NOMO-1 treated with dmso at 0.1 percent for 144 hours (cell line): ENCODE data around the gene MRPL14.
"Not testable (repeated sequence)": the region's sequence is repeated elsewhere in the genome, so short reads cannot be mapped to it uniquely, and the experiment has no call there.

Experiments used
- DNase-seq: peaks from one replicate; lab custom pipeline; 2025; ENCODE audit not compliant: unreplicated experiment; lab: John Stamatoyannopoulos, UW

The MRPL14 gene

DNA sequence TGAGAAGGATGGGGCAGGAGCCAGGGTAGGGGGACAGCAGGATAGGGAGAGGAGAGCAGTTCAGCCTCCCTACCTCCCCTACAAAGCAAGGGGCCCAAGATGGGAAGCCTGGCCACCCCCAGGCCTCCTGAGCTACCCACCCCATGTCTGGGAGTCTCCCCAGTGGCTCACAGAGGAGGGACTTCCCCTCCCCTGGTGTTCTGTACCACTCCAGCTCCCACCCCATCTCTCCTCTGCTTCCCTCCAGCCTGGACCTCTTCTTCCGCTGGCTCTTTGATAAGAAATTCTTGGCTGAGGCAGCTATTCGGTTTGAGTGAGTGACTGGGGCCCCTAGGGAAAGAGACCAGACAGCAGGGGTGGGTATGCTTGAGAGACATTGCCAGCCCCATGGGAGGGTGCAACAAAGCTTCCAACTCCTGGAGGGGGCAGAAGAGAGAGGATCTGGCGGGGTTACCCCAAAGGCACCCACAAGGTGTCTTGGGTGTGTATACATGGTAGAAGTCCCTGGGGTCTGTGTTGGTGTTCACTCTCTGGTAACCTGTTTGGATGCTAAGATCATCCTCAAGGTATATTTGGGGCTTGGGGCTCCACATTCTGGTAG, 23.2 kb upstream of the MRPL14 start:
- DNase-seq: no peak

DNA sequence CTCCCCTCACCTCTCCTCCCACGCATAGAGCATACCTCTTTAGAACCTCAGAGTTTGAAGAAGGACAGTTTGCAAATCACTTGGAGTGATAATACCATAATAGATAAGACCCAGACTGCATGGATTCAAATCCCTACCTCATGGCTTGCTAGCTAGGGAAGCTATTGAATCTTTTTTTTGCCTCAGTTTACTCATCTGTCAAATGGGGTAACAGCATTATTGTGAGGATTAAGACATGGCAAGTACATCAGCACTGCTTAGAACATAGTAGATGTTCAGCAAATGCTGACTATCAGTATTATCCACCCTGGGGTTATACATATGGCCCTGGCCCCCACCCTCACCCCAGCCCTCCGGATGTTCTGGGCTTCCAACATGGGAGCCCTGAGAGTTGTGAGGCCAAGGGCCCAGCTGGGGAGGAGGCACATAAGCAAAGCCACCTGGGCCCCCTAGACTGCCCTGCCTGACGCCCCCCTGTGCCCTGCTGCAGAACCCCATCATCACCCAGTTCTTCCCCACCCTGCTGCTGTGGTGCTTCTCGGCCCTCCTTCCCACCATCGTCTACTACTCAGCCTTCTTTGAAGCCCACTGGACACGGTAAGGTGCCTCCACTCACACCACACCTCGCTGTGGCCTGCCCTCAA, 22.2 kb upstream of the MRPL14 start:
- DNase-seq: no peak

DNA sequence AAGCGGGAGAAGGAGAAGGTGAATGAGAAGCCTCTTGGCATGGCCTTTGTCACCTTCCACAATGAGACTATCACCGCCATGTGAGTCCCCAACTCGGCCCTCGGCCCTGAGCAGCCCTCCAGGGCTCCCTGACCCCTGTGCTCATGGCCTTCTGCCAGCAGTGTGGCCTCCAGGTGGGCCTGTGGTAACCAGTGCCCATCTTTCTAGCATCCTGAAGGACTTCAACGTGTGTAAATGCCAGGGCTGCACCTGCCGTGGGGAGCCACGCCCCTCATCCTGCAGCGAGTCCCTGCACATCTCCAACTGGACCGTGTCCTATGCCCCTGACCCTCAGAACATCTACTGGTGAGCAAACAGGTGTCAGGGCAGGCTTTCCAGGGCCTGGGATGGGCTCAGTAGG, 21.1 kb upstream of the MRPL14 start:
- no peak for DNase-seq

DNA sequence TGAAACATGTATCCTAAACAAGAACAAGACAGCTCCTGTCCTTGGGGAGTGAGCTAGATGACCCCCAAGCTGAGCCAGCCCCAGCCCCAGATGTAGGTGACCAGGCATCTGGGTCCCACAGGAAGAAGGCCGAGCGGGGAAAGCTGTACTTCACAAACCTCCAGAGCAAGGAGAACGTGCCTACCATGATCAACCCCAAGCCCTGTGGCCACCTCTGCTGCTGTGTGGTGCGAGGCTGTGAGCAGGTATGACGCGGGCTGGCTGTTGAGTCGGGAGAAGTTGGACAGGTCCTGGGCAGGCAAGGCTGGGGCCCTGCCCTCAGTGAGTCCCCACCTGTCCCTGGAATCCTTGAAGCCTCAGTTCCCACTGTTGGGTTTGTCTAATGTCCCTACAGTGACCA, 20.0 kb upstream of the MRPL14 start:
- no peak for DNase-seq

DNA sequence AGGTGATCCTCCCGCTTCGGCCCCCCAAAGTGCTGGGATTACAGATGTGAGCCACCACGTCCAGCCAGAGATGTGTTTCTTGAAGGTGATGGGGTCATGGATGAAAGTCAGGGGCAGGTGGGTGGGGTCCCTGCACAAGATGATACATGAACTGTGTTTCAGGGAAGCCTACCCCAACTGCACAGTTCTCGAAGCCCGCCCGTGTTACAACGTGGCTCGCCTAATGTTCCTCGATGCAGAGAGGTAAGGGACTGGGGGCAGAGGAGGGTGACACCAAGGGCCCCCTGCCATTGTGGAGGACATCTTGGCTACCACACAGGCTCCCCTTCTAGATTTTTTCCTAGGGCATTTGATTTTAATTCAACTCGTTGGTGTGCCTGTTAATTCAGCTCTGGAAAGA, 19.4 kb upstream of the MRPL14 start:
- DNase-seq: no peak

DNA sequence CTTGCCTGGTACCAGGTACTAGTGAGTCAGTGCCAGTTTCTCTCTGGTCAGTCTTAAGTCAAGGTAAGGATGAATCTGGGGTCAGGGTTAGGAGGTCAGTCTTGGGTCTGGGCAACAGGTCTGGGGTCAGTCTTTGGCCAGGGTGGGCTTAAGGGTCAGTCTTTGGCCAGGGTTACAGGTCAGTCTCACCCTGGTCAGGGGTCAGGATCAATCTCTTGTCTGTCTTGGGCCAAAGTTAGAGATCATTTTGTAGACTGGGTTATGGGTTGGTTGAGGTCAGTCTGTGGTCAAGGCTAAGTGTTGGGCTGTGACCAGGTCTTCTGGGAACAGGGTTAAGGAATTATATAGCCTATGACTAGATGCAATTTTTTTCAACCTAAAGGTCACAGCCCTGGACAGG, 18.6 kb upstream of the MRPL14 start:
- DNase-seq: no peak

DNA sequence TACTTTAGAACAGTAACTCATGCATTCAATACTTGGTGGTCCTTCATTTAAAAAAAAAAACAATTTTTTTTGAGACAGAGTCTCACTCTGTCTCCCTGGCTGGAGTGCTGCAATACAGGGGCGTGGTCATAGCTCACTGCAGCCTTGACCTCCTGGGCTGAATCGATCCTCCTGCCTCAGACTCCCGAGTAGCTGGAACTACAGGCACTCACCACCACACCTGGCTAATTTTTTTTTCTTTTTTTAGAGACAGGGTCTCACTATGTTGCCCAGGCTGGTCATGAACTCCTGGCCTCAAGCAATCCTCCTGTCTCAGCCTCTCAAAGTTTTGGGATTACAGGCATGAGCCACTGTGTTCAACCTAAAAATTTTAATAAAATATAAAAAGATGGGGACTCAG, 17.3 kb upstream of the MRPL14 start:
- not testable (repeated sequence) for DNase-seq

DNA sequence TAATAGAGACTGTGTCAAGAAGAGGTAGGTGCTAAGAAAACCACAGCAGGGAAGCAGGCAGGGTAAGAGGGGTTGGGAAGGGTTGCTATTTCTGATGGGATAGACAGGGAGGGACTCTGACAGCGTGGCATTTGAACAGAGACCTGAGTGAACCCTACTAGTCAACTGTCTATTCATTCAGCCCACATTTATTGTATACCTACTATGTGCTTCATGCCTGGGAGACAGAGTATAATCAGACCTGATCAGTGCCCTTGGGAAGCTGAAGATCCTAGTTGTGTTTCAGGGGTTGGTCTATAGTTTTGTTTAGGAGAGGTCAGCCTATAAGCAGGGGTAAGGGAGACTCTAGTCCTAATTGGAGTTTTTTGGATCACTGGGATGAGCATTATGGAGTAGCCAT, 16.5 kb upstream of the MRPL14 start:
- DNase-seq: no peak

DNA sequence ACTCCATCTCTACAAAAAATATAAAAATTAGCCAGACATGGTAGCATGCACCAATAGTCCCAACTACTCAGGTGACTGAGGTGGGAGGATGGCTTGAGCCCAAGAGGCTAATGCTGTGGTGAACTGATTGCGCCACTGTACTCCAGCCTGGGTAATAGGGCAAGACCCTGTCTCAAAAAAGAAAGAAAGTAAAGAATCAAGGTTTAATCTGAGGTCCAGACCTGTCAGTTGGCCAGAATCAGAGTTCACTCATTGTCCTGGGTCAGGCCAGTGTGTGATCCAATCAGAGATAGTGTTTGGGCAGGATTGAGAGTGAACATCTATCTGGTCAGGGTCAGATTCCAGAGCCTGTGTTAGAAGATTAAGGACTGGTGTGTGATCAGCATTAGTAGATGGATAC, 15.6 kb upstream of the MRPL14 start:
- DNase-seq: no peak

DNA sequence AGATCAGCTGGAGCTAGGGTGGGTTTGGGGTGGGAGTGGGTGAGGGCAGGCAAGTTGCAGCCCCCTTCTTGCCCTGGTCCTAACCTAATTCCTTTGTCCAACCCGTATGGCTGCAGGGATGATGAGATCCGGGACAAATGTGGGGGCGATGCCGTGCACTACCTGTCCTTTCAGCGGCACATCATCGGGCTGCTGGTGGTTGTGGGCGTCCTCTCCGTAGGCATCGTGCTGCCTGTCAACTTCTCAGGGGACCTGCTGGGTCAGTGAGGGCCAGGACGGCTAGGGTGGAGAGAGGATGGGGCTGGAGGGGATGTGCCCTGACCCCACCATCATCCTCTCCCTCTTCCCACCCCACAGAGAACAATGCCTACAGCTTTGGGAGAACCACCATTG, 12.1 kb upstream of the MRPL14 start:
- no peak for DNase-seq

DNA sequence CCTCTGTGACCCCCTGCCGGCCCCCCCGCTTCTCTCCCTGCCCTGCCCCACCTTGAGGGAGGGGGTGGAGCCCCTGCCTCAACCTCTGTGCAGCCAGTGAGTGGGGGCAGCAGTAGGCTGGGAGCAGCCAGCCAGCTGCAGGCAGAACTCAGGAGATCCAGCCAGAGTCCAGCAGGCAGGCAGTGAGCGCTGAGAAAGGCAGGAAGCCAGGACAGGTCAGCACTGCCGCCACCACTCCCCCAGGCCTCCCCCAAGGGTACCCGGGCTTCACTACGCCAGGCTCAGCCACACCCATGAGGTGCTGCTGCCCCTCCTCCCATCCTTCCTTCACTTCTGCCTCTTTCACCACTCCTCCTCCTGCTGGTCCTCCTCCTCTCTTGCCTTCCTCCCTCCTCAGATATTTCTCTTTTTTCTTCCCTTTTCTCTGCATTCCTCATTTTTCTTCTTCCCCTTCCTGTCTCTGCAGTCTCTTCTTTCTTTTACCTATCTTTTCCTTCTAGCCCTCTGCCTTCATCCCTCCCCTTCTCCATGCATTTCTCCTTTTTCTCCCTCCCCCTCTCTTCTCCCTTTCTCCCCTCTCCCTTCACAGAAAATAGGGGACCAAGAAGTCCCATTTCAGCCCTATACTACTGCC, 11.6 kb upstream of the MRPL14 start:
- no peak for DNase-seq

DNA sequence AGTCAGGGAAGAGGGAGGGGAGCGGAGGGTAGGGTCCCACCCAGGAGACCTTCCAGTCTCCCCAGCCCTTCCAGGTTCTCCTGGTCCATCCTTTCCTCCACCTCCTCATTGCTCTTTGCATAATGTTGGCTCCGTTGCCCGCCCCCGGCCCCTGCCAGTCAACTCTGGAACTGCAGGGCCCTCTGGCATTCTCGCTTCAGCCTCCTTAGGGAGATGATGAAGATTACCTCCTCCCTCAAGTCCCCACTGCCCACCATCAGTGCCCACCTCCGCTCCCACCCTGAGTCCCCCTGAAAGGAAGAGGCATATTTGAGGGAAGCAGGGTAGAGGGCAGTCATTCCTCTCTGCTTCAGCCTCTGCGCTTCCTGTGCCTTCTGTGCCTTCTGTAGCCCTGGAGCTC, 8.6 kb upstream of the MRPL14 start:
- no peak for DNase-seq

DNA sequence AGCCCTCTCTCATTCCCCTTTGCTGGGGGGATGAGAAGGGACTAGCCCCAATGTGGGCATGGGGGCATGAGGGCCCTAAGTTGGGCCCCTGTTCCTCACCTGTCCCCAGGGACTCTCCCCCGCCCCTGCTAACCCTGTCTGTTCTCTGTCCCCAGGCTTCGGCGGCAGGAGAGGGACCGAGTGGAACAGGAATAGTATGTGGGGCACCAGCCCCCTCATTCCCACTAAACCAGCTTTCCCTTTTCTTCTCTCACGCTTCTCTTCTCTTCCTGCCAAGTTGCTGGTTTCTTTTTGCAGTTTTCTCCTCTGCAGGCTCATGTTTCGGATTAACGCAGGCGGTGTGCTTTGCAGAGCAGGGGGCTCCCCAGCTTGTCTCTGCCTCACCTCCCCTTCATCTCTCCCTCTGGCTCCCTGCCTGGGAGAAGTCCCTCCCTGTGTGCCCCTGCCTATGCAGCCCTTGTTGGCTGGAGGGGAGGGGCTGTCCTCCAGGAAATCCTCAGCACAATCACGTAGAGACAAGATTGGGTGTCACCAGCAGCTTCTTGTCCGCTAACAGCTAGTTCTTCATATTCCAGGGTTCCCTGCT, 8.0 kb upstream of the MRPL14 start:
- no peak for DNase-seq

DNA sequence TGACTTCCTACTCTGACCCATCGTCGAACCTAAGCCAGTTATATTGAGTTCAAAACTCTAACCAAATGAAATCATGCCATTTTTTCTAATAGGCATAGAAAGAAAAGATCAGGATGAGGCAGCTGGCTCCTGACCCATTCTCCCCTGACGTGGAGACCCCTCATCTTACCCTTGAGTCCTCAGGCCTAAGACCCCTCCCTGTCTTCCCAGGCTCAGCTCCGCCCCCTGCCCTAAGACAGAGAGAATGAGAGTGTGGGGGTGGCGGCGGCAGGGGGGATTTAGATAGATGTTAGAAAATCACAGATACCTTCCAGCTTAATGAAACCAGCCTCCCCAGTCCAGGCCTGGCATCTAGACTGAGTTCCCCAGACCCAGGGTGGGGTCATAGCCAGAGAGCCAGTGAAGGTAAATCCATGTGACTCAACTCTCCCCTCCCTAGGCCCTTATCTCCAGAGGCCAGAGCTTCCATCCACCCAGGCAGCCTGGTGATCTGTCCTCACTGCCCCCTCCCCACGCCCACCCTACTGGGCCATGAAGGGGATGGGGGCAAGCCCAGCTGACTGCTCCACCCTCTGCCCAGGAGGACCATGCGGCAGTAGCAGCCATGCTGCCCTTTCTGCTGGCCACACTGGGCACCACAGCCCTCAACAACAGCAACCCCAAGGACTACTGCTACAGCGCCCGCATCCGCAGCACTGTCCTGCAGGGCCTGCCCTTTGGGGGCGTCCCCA, 6.9 kb upstream of the MRPL14 start:
- DNase-seq: no peak

DNA sequence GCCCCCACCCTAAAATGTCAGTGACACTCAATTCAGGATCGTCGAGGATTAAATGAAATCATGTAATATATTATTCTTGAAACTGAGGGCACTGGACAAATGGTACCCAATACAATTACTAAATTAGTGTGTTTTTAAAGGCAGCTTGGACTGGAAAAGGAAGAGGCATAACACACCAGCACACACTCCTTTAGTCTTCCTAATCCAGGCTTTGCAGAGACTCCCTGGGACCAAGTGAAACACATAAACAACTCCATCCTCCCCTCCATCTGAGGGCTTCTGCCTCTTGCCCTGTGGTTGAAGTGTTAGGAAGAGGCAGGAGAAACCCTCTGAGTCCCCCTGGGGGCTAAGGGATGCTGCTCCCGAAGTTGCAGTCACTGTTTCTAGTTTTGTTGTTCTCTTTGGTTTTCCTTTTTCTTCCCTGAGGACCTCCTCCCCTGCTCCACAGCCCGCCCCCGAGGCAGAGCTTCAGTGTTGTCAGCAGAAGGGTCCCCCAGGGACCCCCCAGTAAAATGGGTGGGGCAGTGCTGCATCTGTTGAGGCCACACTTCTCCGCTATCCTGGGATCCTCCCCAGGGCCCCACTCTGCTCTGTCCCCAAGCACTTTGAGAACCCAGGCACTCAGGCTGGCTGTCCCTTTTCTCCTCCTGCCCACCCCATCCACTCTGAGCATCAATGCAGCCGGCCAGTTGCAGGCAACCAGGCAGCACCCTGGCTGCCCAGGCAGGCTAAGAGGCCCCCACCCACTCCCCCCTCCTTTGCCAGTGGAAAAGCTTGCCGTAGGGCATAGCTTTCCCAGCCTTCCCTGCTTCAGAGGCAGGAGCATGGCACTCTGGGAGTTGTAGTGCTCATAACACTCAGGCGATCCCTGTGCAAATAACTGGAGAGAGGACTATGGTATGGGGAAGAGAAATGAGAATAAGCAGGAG, 6.0 kb upstream of the MRPL14 start:
- no peak for DNase-seq

DNA sequence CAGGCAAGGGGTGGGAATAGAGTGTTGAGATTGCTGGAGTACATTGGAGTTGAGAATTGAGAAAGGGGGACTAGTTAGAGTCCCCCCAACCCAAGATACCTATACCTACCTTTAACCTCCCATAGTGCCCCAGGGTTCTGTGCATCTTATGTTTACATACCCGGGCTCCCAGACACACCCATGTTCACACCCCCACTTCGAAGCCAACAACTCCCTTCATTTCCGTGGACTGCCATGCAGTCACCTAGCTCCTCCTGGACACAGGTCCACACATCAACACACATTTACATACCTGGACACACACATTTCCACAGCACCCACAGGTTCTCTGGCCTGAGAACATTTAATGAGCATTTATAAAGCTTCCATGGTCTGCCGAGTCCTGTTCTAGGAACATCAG, 5.2 kb upstream of the MRPL14 start:
- DNase-seq: no peak

DNA sequence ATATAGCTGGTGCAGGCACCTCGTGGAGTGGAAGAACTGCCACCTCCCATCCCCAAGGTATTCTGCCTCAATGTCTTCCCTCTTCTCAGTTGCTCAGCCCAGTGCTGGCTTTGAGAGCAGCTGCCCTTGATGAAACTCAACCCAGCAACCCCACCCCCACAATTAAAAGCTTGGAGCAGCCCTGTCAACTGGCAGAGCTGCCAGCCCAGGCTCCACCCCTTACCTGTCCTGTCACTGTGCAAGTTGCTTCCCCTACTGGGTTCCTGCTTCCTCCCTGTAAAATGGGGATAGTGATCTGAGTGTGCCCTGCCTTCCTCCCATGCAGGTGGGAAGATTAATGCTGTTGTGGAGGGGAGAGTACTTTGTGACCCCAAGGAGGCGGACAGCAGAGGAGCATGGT, 4.6 kb upstream of the MRPL14 start:
- no peak for DNase-seq

DNA sequence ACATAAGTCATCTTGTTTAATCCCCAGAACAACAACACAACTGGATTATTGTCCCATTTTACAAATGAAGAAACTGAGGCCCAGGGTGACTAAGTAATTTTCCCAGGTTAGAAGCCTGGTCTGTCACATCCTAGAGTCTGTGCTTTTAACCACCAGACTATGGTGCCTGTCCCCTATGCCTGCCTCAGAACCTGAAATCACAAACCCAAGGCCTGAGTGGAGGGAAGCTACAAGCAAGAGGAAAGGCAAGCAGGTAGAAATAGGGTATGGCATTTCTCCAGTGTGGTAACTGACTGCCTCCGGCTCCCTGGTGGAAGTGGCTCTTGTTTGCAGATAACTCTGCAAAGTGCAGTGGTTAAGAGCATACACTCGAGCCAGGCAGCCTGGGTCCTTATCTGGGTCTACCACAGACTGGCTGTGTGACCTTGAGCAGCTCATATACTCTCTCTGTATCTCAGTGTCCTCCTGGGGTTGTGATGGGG, 2.6 kb upstream of the MRPL14 start:
- DNase-seq: no peak

DNA sequence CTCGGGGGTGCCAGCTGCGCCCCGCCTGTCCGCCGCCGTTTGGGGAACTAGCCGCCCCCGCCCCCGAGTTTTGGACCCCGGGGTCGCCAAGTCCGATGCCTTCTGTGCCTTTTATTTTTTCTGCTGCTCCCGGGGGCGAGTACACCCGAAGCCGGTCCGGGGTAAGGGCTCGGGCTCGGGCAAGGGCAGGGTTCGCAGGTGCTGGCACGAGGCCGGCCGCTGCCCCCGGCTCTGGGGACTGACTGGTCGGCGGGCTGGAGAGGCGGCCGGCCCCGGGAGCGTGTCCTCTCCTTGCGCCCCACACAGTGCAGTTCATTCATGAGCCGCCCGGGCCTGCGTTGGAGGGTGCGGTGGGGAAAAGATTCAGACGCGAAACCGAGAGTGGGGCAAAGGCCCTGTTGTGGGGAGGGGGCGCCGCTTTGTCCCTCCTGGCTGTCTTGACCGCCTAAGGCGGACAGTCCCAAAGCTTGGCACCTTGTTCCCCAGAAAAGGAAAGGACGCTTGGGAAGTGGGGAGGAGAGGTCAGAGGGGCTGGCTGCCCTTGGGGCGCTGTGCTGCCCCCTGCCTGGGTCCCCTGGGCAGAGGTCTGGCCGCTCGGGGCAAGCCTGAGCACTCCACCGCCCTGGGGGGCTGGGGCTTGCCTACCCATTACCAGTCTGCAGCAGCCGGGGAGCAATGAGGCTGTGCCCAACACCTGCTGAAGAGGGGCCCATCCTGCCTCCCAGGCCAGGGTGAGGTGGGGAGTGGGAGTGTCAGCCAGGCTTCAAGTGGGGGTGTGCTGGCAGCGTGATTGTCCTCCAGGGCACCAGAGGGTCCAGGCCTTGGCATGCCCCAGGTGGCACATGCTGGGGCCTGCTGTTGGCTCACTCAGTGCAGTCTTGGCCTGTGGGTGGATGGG, 1.0 kb upstream of the MRPL14 start:
- no peak for DNase-seq
